Adrenal gland (tissue), 5 donors: ENCODE results near the gene TNFRSF14.

Experiments used
- CTCF ChIP-seq, 6 experiments: fragments of 450-650 bp in 4 of 6; fragments of 200-600 bp in 2 of 6; sonication (generic) in 1 of 6; IDR thresholded peaks; 1 replicate in 5 of 6; 2 replicates in 1 of 6; pipeline versions ENCODE4 v1.5.1 to v1.8.0; 2016 to 2021; ENCODE audit warnings: antibody characterized with exemption in 6 of 6, mild to moderate bottlenecking in 2 of 6, moderate library complexity in 1 of 6
- POLR2A ChIP-seq, 2 donors: fragments of 450-650 bp; IDR thresholded peaks; one replicate each; pipeline ENCODE4 v1.6.1; 2017; ENCODE audit warnings: antibody characterized with exemption in 2 of 2, mild to moderate bottlenecking in 2 of 2, moderate library complexity in 1 of 2
- donor health status: DM: no; HTN: no; CAD: no.

- TF ChIP-seq POLR2A (IDR thresholded peaks at IDR 0.05) (no peak), CTCF (IDR thresholded peaks at IDR 0.05) (no peak)
Observed at GRCh38 chr1:2508751-2509150, 47.4 kb upstream of the TNFRSF14 start.
